Fibroblast of lung (primary cell): Measurements from ENCODE around the gene PCDH15. TPM values are rescaled to one million over a fixed set of nuclear protein-coding genes. Genes with fewer than 3 reads are reported as not detected.

Experiments used
- DNase-seq, 2 donors: peaks; one replicate each; pipeline versions ENCODE4 v3.0.0 to v3.0.0-alpha.2; 2010; ENCODE audit warnings: low read depth in 2 of 2
- H2AFZ ChIP-seq: 2 replicates; pipeline ENCODE4 v1.5.1; 2012; ENCODE audit warnings: low read length, control low read depth, inconsistent platforms
- H3K27ac ChIP-seq: 2 replicates; pipeline ENCODE4 v1.5.1; 2011; ENCODE audit warnings: low read length, control low read depth; ENCODE audit not compliant: insufficient read depth
- H3K27me3 ChIP-seq: 2 replicates; pipeline ENCODE4 v1.5.1; 2011; ENCODE audit warnings: mild to moderate bottlenecking, low read length; ENCODE audit not compliant: control insufficient read depth, insufficient read depth
- H3K36me3 ChIP-seq: 2 replicates; pipeline ENCODE4 v1.5.1; 2011; ENCODE audit warnings: low read length; ENCODE audit not compliant: control insufficient read depth, insufficient read depth
- H3K4me1 ChIP-seq: 2 replicates; pipeline ENCODE4 v1.5.1; 2011; ENCODE audit warnings: low read length; ENCODE audit not compliant: control insufficient read depth, insufficient read depth; ENCODE audit errors: extremely low read depth
- H3K4me2 ChIP-seq: 2 replicates; pipeline ENCODE4 v1.5.1; 2011; ENCODE audit warnings: low read length, control low read depth; ENCODE audit not compliant: insufficient read depth; ENCODE audit errors: extremely low read depth
- H3K4me3 ChIP-seq, 4 experiments: fragments of 200-600 bp in 1 of 4; sonication (generic) in 1 of 4; replicated peaks in 1 of 4; 2 replicates each; pipeline ENCODE4 v1.5.1; 2011 to 2016; ENCODE audit warnings: low read length in 4 of 4, low read depth in 3 of 4, mild to moderate bottlenecking in 3 of 4, control low read depth in 2 of 4, inconsistent platforms in 1 of 4, mixed read lengths in 1 of 4; ENCODE audit not compliant: insufficient read depth in 1 of 4; ENCODE audit errors: control extremely low read depth in 1 of 4
- H3K79me2 ChIP-seq: 2 replicates; pipeline ENCODE4 v1.5.1; 2012; ENCODE audit warnings: mild to moderate bottlenecking, low read length, inconsistent platforms; ENCODE audit not compliant: control insufficient read depth, insufficient read depth
- H3K9ac ChIP-seq: 2 replicates; pipeline ENCODE4 v1.5.1; 2011; ENCODE audit warnings: mild to moderate bottlenecking, low read length, control low read depth; ENCODE audit not compliant: insufficient read depth
- H3K9me3 ChIP-seq: 2 replicates; pipeline ENCODE4 v1.5.1; 2012; ENCODE audit warnings: low read depth, low read length; ENCODE audit not compliant: control insufficient read depth, insufficient read depth
- H4K20me1 ChIP-seq: 2 replicates; pipeline ENCODE4 v1.5.1; 2011; ENCODE audit warnings: low read length; ENCODE audit not compliant: control insufficient read depth, insufficient read depth; ENCODE audit errors: extremely low read depth
- EZH2 ChIP-seq: IDR thresholded peaks from 2 replicates; pipeline ENCODE4 v1.5.1; 2012; ENCODE audit warnings: low read length, control low read depth, mild to moderate bottlenecking; ENCODE audit errors: missing control alignments
- polyA plus RNA-seq, 2 donors: library from polyadenylated mRNA; depleted of rRNA in 1 of 2; stranded (reverse) in 1 of 2; unstranded in 1 of 2; fragments of >200 nt; gene quantifications; 2 replicates each; pipeline ENCODE4 v1.2.1, GENCODE V29; 2011 to 2012; ENCODE audit warnings: missing spikeins in 1 of 2
- total RNA-seq: library from RNA; depleted of rRNA; stranded (reverse); fragments of >200 nt; gene quantifications from 2 replicates; pipeline ENCODE4 v1.2.1, GENCODE V29; 2014
- TF ChIP-seq, protein P1 (sequence below), 2 donors: IDR thresholded peaks in 1 of 2; conservative IDR thresholded peaks in 1 of 2; 1 replicate in 1 of 2; 2 replicates in 1 of 2; pipeline ENCODE4 v1.5.1; 2011 to 2012; ENCODE audit warnings: low read length in 2 of 2, control low read depth in 1 of 2, inconsistent platforms in 1 of 2, low read depth in 1 of 2, mild to moderate bottlenecking in 1 of 2

Gene PCDH15
- total and polyA plus RNA-seq, 2 donors (not counting 1 experiment from before 2014, with no cell fraction given), result under 0.01 TPM; not detected in 1

DNA sequence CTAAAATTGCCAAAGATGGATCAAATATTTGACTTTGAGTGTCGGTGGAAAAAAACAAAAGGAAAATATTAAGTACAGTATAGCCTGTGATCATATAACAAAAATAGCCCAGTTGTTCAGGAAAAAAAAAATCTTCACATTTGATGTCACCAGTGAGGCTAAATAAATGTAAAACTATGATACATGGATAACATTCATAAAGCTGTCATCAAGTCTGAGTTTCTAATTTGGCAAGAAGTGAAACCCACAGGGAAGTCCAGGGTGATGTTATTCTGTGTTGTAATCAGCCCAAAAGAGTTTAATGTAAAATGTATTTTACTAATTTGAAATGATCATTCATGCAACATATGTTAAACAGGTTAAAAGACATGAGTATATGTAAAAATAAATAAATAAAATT lies 908.0 kb downstream of the PCDH15 start:
- Histone ChIP-seq H3K9ac (no peak overlapping the region), H4K20me1 (no peaks in the 10 kb centered on the region), H2AFZ (no peak overlapping the region), H3K4me2 (no peak overlapping the region), H3K36me3 (no peaks in the 10 kb centered on the region), H3K79me2 (no peaks in the 10 kb centered on the region), H3K9me3 (no peaks in the 10 kb centered on the region), H3K27me3 (no peaks in the 10 kb centered on the region), H3K4me1 (no peaks in the 10 kb centered on the region), H3K27ac (no peak overlapping the region), H3K4me3 (no peak overlapping the region)
- DNase-seq, result no peak
- no peak for TF ChIP-seq EZH2
- TF ChIP-seq, protein P1, sequence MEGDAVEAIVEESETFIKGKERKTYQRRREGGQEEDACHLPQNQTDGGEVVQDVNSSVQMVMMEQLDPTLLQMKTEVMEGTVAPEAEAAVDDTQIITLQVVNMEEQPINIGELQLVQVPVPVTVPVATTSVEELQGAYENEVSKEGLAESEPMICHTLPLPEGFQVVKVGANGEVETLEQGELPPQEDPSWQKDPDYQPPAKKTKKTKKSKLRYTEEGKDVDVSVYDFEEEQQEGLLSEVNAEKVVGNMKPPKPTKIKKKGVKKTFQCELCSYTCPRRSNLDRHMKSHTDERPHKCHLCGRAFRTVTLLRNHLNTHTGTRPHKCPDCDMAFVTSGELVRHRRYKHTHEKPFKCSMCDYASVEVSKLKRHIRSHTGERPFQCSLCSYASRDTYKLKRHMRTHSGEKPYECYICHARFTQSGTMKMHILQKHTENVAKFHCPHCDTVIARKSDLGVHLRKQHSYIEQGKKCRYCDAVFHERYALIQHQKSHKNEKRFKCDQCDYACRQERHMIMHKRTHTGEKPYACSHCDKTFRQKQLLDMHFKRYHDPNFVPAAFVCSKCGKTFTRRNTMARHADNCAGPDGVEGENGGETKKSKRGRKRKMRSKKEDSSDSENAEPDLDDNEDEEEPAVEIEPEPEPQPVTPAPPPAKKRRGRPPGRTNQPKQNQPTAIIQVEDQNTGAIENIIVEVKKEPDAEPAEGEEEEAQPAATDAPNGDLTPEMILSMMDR (conservative IDR thresholded peaks at IDR 0.05 in 1 of 2, IDR thresholded peaks at IDR 0.05 in 1 of 2; ENCODE audit: low read depth in 1 of 2, low read length in 2 of 2), result no peak

DNA sequence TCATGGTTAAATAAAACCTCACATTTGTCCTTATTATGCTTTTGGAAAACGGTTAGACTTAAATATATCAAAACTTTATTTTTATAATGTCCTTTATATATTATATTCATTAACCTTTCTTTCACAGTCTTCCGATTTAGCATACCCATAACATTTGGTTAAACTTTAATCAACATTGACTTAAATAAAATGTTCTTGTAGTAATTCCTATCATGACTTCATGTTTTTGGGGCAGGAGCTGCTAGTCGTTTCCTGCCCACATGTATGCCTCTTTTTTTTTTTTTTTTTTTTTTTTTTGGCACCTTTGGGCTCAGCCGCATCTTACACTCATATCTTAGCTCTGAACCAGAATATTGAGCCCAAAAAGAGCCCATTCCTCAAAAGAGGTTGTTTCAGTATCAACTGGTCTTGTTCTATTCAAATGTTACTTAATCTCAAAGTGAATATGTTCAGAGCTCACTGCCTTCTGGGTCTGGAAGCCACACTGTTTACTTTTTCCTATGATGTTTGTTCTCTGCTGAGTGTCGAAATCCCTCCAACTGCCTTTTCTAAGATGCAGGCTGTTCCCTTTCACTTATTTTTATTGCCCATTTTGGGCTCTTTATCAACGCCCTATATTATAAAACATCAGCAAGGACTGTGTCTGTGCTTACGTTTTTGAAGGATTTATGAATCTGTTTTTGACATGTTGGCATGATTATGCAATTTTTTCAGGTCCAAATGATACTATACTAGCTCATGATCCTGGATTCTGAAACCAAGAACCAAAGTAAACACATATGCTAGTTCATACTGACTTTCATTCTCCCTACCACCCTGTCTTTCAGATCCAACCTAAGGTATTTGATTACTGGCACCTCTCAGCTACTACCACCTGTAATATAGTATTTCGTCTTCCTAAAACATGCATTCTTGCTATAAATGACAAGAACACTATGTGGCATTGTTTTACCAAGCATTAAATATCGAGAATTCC lies 914.4 kb downstream of the PCDH15 start:
- no peak overlapping the region for H3K4me2 ChIP-seq

DNA sequence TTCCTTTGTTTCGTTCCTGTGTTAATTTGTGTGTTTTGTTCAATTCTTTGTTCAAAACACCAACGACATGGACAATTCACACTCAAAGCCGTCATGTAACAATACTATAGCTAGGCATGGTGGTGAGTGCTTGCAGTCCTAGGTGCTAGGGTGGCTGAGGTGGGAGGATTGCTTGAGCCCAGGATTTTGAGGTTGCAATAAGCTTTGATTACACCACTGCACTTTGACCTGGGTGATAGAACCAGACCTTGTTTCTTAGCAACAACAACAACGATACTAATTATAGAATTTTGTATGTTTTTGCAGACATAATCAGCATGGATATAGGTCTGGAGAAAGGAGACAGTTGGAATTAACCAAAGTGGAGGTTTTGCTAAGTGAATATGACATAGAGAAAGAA lies 936.2 kb downstream of the PCDH15 start:
- H3K36me3 ChIP-seq, result no peaks in the 10 kb centered on the region
- no peak overlapping the region for H3K4me3 ChIP-seq
- no peak overlapping the region for H2AFZ ChIP-seq
- H3K27ac ChIP-seq, result no peak overlapping the region
- no peaks in the 10 kb centered on the region for H3K79me2 ChIP-seq
- no peak overlapping the region for H3K9ac ChIP-seq
- H3K9me3 ChIP-seq, result no peaks in the 10 kb centered on the region
- no peaks in the 10 kb centered on the region for H4K20me1 ChIP-seq
- H3K4me1 ChIP-seq, result no peaks in the 10 kb centered on the region
- H3K27me3 ChIP-seq, result no peaks in the 10 kb centered on the region
- no peak overlapping the region for H3K4me2 ChIP-seq
- TF ChIP-seq EZH2, result no peak
- TF ChIP-seq, protein P1 (conservative IDR thresholded peaks at IDR 0.05 in 1 of 2, IDR thresholded peaks at IDR 0.05 in 1 of 2; ENCODE audit: low read depth in 1 of 2, low read length in 2 of 2), result no peak
- no peak for DNase-seq

More for the DNA sequence above, 914.4 kb downstream of the PCDH15 start:
- TF ChIP-seq, protein P1 (conservative IDR thresholded peaks at IDR 0.05 in 1 of 2, IDR thresholded peaks at IDR 0.05 in 1 of 2; ENCODE audit: low read depth in 1 of 2, low read length in 2 of 2), result no peak
- TF ChIP-seq EZH2, result no peak
- H3K36me3 ChIP-seq, result no peaks in the 10 kb centered on the region
- H3K9me3 ChIP-seq, result no peaks in the 10 kb centered on the region
- H4K20me1 ChIP-seq, result no peaks in the 10 kb centered on the region
- H3K27me3 ChIP-seq, result no peaks in the 10 kb centered on the region
- no peak overlapping the region for H2AFZ ChIP-seq
- H3K4me1 ChIP-seq, result no peaks in the 10 kb centered on the region
- H3K79me2 ChIP-seq, result no peaks in the 10 kb centered on the region
- H3K9ac ChIP-seq, result no peak overlapping the region
- H3K27ac ChIP-seq, result no peak overlapping the region
- peak in 1 of 2 donors; percentile 80 for DNase-seq
- no peak overlapping the region for H3K4me3 ChIP-seq
